Astrocyte (in vitro differentiated cells and primary cell): ENCODE results near the gene WWP2. TPM values are rescaled to one million over a fixed set of nuclear protein-coding genes. Genes with fewer than 3 reads are reported as not detected.

Source experiments
- DNase-seq: peaks from one replicate; pipeline ENCODE4 v3.0.0-alpha.2; 2010; ENCODE audit warnings: low read depth
- FAIRE-seq: peaks from 2 replicates; lab custom pipeline; 2011; peaks lifted over from hg19 to GRCh38; lab: Jason Lieb, UNC
- H2AFZ ChIP-seq: 2 replicates; pipeline ENCODE4 v1.6.0; 2012; ENCODE audit warnings: low read depth, low read length, inconsistent platforms
- H3K27ac ChIP-seq: 2 replicates; pipeline ENCODE4 v1.5.1; 2011; ENCODE audit warnings: low read depth, low read length, inconsistent platforms
- H3K27me3 ChIP-seq: 2 replicates; pipeline ENCODE4 v1.6.0; 2011; ENCODE audit warnings: low read length, inconsistent platforms; ENCODE audit not compliant: insufficient read depth
- H3K36me3 ChIP-seq: 2 replicates; pipeline ENCODE4 v1.5.1; 2011; ENCODE audit warnings: low read length, inconsistent platforms; ENCODE audit not compliant: insufficient read depth
- H3K4me1 ChIP-seq: 2 replicates; pipeline ENCODE4 v1.5.1; 2011; ENCODE audit warnings: low read length, inconsistent platforms; ENCODE audit not compliant: insufficient read depth
- H3K4me2 ChIP-seq: 2 replicates; pipeline ENCODE4 v1.6.0; 2012; ENCODE audit warnings: low read length, inconsistent platforms
- H3K4me3 ChIP-seq: 2 replicates; pipeline ENCODE4 v1.5.1; 2011; ENCODE audit warnings: low read depth, mild to moderate bottlenecking, low read length, inconsistent platforms; ENCODE audit not compliant: insufficient read depth
- H3K79me2 ChIP-seq: 2 replicates; pipeline ENCODE4 v1.6.0; 2012; ENCODE audit warnings: mild to moderate bottlenecking, low read length, inconsistent platforms; ENCODE audit not compliant: insufficient read depth
- H3K9ac ChIP-seq: 2 replicates; pipeline ENCODE4 v1.6.0; 2012; ENCODE audit warnings: mild to moderate bottlenecking, low read length, inconsistent platforms
- H3K9me3 ChIP-seq: 2 replicates; pipeline ENCODE4 v1.5.1; 2012; ENCODE audit warnings: low read depth, mild to moderate bottlenecking, low read length, inconsistent platforms; ENCODE audit not compliant: insufficient read depth
- H4K20me1 ChIP-seq: 2 replicates; pipeline ENCODE4 v1.6.0; 2012; ENCODE audit warnings: low read length, inconsistent platforms; ENCODE audit not compliant: insufficient read depth
- H3K27ac Mint-ChIP-seq: one replicate; pipeline ENCODE4 v1.8.0; 2021; ENCODE audit warnings: mild to moderate bottlenecking, mixed read lengths; ENCODE audit not compliant: unreplicated experiment
- H3K27me3 Mint-ChIP-seq: one replicate; pipeline ENCODE4 v1.8.0; 2021; ENCODE audit warnings: low read depth, mixed read lengths; ENCODE audit not compliant: unreplicated experiment
- H3K36me3 Mint-ChIP-seq: one replicate; pipeline ENCODE4 v1.8.0; 2021; ENCODE audit warnings: low read depth, mixed read lengths; ENCODE audit not compliant: unreplicated experiment
- H3K4me1 Mint-ChIP-seq: one replicate; pipeline ENCODE4 v1.8.0; 2021; ENCODE audit warnings: low read depth, mixed read lengths; ENCODE audit not compliant: unreplicated experiment
- H3K4me3 Mint-ChIP-seq: one replicate; pipeline ENCODE4 v1.8.0; 2021; ENCODE audit warnings: mild to moderate bottlenecking, moderate library complexity, mixed read lengths; ENCODE audit not compliant: unreplicated experiment
- H3K9me3 Mint-ChIP-seq: one replicate; pipeline ENCODE4 v1.8.0; 2021; ENCODE audit warnings: mild to moderate bottlenecking, mixed read lengths; ENCODE audit not compliant: unreplicated experiment
- EZH2 ChIP-seq: IDR thresholded peaks from 2 replicates; pipeline ENCODE4 v1.6.1; 2012; ENCODE audit warnings: mild to moderate bottlenecking, low read length, inconsistent platforms; ENCODE audit not compliant: insufficient read depth
- total RNA-seq: library from RNA; stranded (reverse); gene quantifications from 2 replicates; pipeline ENCODE4 v1.2.1, GENCODE V29; 2021
- TF ChIP-seq, protein P1 (sequence below): IDR thresholded peaks from 2 replicates; pipeline ENCODE4 v1.5.1; 2011; ENCODE audit warnings: low read depth, mild to moderate bottlenecking, inconsistent platforms, low read length, moderate library complexity; ENCODE audit not compliant: insufficient read depth

Gene WWP2
- total RNA-seq, 1 donor from 2014 or later = 28.7 TPM

- H3K27ac ChIP-seq = no peak overlapping the region
- FAIRE-seq = no peak
- Mint-ChIP-seq H3K4me1 (peaks cover 8% of the 10 kb centered on the region), H3K4me3 (no peak overlapping the region), H3K27me3 (no peaks in the 10 kb centered on the region), H3K27ac (no peak overlapping the region), H3K36me3 (peaks cover 5% of the 10 kb centered on the region), H3K9me3 (no peaks in the 10 kb centered on the region)
- H3K9ac ChIP-seq = no peak overlapping the region
- H3K36me3 ChIP-seq = no peaks in the 10 kb centered on the region
- H3K4me2 ChIP-seq = no peak overlapping the region
- H3K79me2 ChIP-seq = no peaks in the 10 kb centered on the region
- H2AFZ ChIP-seq = no peak overlapping the region
- peaks cover 8% of the 10 kb centered on the region for H3K4me1 ChIP-seq
- no peak for DNase-seq
- H3K4me3 ChIP-seq = no peak overlapping the region
- no peaks in the 10 kb centered on the region for H3K27me3 ChIP-seq
- H4K20me1 ChIP-seq = no peaks in the 10 kb centered on the region
- no peaks in the 10 kb centered on the region for H3K9me3 ChIP-seq
- no peak for TF ChIP-seq EZH2
- TF ChIP-seq, protein P1, sequence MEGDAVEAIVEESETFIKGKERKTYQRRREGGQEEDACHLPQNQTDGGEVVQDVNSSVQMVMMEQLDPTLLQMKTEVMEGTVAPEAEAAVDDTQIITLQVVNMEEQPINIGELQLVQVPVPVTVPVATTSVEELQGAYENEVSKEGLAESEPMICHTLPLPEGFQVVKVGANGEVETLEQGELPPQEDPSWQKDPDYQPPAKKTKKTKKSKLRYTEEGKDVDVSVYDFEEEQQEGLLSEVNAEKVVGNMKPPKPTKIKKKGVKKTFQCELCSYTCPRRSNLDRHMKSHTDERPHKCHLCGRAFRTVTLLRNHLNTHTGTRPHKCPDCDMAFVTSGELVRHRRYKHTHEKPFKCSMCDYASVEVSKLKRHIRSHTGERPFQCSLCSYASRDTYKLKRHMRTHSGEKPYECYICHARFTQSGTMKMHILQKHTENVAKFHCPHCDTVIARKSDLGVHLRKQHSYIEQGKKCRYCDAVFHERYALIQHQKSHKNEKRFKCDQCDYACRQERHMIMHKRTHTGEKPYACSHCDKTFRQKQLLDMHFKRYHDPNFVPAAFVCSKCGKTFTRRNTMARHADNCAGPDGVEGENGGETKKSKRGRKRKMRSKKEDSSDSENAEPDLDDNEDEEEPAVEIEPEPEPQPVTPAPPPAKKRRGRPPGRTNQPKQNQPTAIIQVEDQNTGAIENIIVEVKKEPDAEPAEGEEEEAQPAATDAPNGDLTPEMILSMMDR = no peak
Measured at GRCh38 chr16:69821844-69822173, 59.7 kb downstream of the WWP2 start.

DNA sequence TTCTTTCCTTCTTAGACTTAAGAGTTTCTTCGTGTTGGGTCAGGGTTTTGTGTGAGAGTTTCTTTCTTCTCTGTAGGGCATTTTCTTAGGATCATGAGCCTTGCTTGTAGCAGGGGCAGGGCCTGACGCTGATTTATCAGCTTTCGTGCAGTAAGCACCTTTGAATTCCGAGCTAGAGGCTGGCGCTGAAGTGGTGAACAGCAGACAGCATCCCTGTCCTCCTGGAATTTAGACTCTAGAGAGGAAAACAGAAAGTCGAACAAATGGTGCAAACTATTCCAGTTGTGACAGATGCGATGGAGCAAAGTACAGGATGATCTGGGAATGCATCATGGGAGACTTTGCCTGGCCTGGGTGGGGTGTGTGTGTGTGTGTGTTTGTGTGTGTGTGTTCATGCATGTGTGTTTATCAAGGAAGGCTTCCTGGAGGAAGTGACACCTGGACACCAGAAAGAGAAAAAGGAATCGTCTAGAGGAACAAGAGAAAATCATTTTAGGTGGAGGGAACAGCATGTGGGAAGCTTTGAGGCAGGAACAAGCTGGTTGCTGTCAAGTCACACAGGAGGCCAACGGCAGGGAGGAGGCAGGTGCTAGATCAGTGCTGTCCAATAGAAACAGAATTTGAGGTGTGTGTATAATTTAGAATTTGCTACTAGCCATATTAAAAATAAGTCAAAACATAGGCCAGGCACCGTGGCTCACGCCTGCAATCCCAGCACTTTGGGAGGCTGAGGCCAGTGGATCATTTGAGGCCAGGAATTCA lies 60.2 kb downstream of the WWP2 start:
- DNase-seq (no peak), FAIRE-seq (no peak)
- H3K9me3 Mint-ChIP-seq = no peaks in the 10 kb centered on the region
- Histone ChIP-seq H2AFZ (no peak overlapping the region), H3K27ac (no peak overlapping the region), H3K4me1 (peaks cover 8% of the 10 kb centered on the region), H3K9me3 (no peaks in the 10 kb centered on the region), H3K36me3 (no peaks in the 10 kb centered on the region), H3K4me3 (no peak overlapping the region), H3K9ac (no peak overlapping the region), H3K79me2 (no peaks in the 10 kb centered on the region), H4K20me1 (no peaks in the 10 kb centered on the region), H3K27me3 (no peaks in the 10 kb centered on the region), H3K4me2 (no peak overlapping the region)
- H3K27ac Mint-ChIP-seq = no peak overlapping the region
- TF ChIP-seq, protein P1 = no peak
- no peak for TF ChIP-seq EZH2
- H3K4me1 Mint-ChIP-seq = peaks cover 8% of the 10 kb centered on the region
- H3K36me3 Mint-ChIP-seq = peaks cover 5% of the 10 kb centered on the region
- H3K27me3 Mint-ChIP-seq = no peaks in the 10 kb centered on the region
- H3K4me3 Mint-ChIP-seq = no peak overlapping the region

DNA sequence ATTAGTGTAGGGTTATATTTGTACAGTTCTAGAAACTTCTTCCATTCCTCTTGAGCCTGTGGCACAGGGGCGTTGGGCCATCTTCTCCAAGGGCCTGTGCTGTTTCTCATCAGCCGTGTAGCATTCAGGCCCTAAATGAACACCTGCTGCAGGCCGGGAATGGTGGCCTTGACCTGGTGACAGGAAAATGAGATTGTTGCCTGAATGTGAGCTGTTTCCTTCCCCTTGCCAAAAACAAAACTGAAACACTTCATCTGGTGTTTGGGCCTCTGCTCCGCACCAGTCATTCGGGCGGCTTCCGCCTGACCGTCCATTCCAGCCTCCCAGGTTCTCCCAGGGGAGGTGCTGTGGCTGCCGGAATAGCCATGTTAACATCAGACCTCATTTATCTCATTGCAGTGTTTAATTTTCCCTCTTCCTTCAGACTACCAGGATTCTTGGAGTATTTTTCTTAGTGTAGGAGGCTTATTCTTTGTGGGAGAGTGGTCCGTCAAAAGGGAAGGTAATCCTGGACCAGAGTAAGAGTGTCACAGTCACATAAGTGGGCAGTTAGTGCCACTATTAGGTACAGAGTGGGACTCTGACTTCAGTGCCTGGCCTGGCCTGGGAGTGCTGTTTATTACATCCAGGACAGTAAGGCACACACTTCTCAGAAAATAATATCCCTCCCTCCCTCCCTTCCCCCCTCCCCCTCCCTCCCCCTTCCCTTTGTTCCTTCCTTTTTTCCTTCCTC lies 61.9 kb downstream of the WWP2 start:
- FAIRE-seq = no peak

More for the DNA sequence above, 61.9 kb downstream of the WWP2 start:
- H3K27ac ChIP-seq = no peak overlapping the region
- no peaks in the 10 kb centered on the region for H3K9me3 Mint-ChIP-seq
- H3K27ac Mint-ChIP-seq = no peak overlapping the region
- no peak overlapping the region for H3K9ac ChIP-seq
- no peak overlapping the region for H3K4me3 Mint-ChIP-seq
- H2AFZ ChIP-seq = no peak overlapping the region
- H3K27me3 Mint-ChIP-seq = no peaks in the 10 kb centered on the region
- no peak for DNase-seq
- no peaks in the 10 kb centered on the region for H3K79me2 ChIP-seq
- no peaks in the 10 kb centered on the region for H3K36me3 ChIP-seq
- H4K20me1 ChIP-seq = no peaks in the 10 kb centered on the region
- H3K9me3 ChIP-seq = no peaks in the 10 kb centered on the region
- no peak overlapping the region for H3K4me3 ChIP-seq
- peaks cover 4% of the 10 kb centered on the region for H3K36me3 Mint-ChIP-seq
- H3K4me1 ChIP-seq = peaks cover 8% of the 10 kb centered on the region
- peaks cover 8% of the 10 kb centered on the region for H3K4me1 Mint-ChIP-seq
- TF ChIP-seq EZH2 = no peak
- TF ChIP-seq, protein P1 = no peak
- H3K27me3 ChIP-seq = no peaks in the 10 kb centered on the region
- H3K4me2 ChIP-seq = no peak overlapping the region
